ENCODE data around the gene SUPT3H.
A peak's percentile ranks its signal among the peaks of the same experiment; 100 is the strongest.

The SUPT3H gene

DNA sequence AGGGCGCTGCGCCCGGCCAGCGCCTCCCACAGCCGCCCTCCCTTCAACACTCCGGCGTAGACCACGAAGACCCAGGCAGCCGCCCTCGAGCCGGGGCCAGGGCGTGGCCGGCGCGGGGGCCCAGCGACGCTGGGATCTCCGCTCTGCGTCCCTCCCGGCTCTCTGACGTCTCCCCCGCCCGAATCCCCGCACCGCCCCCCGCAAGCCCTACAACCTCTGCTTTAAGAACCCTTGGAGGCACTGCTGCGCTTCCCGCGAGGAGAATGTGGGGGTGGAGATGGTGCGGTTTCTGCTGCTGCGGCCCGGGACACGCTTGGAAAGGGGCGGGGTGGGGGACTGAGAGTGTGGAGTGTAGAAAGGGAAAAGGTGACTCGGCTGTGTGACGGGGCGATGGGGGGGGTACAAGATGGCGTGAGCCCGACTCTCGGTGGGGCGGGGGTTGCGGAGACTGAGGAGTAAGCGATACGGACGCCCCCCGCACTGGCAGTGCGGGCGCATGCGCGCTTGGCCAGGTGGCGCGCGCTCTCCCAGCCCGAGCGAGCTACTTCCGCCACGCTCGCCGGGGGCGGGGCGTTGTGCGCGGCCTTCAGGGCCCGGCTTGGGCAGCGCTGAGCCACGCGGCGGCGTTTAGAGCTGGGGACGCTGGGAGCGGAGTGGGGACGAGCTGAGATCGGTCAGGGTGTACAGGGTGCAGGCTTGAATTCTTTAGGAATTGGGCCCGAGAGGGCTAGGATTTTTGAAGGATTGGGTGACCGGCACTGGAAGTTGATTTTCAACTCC, at the start of gene SUPT3H:
SUPT3H (minus strand) TSS at position 381 of the 780 bp plus-strand sequence.
- peak; percentile 85 for DNase-seq (ENCODE audit: low read depth)

DNA sequence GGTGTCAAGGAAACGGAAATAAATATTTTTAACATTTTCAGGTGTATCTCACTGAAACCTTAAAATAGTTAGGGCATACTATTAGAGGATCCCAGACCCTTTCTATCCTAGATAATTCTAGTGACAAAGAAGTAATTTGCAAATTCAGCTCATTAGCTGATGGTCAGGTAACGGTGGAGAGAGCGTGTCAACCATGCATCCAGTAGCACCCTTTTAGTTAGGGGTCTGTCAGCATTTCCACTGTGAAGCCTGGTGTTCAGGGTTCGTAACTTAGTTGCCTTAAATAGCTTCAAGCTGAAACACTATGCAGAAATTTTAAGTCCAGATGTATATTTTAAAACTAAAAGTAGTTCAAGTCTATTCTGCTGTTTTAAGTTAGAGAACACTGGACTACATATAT, 48.5 kb upstream of the SUPT3H start:
- DNase-seq (ENCODE audit: low read depth) = no peak

DNA sequence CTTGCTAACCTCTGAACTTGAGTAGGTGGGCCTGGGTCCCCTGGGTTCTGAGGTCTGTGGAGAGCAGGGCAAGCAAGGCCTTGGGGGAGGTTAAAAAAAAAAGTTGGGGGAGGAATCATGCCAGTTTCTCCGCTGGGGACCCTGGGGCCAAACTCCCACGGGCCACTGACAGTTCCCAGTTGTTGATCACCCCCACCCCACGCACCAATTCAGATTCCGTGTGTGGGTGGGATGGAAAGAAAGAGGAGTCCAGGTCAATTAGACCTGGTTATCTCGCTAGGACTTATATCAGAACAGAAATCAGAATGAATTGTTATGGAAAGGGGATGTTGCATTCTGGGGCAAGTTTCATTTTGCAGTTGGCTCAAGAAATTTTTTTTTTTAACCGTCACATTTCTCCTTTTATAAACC, 46.7 kb upstream of the SUPT3H start:
- no peak for DNase-seq (ENCODE audit: low read depth)

DNA sequence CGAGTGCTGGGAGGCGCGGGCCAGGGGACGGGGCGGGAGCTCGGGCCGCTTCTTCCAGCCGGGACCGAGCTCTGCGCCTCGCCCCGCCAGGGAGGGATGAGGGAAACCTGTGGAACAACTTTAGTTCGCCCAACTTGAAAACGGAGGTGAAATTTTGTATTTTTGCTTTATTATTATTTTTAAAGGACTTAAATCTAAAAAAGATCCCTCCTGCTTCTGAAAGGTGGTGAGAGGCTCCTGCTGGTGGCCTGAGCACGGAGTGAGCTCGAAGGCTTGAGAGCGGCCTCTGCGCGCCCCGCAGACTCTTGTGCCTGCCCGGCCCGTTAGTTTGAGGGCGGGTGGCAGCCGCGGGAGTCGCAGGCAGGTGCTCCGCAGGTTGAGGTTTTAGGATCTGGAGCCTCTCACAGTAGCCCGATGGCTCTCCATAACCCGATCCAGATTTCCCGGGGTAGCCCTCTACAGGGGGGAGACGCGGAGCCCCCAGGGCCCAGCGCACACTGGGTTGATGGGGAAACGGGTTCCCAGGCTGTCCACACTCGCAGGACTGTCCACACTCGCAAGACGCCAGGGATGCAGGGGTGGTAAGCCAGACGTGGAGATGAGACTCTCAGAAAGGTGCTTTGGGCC, 46.2 kb upstream of the SUPT3H start:
- DNase-seq (ENCODE audit: low read depth) = no peak

DNA sequence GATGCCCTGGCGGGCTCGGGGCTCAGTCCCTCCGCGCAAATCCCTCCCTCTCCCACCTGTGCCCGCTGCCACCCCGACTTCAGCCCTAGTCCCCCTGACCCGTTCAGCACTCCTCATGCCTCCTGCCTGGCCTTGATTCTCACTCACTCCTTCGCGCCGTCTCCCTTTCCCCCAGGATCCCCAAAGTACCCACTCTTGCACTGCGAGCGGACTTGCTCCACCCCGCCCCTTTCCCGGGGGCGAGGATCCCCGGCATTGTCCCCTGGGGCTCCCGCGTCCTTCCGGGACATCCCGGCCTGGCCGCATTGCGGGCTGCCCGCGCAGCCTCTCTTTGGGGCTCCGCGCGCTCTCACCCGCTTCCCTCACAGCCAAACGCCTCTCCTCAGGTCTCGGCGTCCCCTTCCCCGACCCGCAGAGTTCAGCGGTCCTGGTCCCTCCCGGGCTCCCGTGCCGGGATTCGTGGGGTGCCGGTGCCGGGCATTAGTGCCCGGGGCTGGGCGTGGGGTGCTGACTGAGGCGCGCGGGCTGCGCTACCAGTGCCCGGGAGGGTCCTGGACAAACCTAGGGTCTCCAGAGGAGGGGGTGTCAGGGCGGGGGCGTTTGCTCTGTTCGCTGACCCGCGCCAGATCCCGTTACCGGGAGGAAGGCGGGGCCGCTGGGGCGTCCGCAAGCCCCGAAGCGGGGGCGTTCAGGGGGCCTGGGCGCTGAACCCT, 45.5 kb upstream of the SUPT3H start:
- DNase-seq (ENCODE audit: low read depth) = no peak

DNA sequence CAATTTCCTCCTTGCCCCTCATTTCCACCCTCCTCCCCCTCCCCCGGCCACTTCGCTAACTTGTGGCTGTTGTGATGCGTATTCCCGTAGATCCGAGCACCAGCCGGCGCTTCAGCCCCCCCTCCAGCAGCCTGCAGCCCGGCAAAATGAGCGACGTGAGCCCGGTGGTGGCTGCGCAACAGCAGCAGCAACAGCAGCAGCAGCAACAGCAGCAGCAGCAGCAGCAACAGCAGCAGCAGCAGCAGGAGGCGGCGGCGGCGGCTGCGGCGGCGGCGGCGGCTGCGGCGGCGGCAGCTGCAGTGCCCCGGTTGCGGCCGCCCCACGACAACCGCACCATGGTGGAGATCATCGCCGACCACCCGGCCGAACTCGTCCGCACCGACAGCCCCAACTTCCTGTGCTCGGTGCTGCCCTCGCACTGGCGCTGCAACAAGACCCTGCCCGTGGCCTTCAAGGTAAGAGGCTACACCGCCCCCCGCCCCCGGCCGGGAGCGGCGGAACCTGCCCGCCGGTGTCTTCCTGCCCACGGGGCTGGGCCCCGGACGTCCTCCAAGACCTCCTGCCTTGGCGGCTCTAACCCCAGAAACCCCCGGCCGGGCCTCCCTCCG, 44.9 kb upstream of the SUPT3H start:
- DNase-seq (ENCODE audit: low read depth) = no peak

DNA sequence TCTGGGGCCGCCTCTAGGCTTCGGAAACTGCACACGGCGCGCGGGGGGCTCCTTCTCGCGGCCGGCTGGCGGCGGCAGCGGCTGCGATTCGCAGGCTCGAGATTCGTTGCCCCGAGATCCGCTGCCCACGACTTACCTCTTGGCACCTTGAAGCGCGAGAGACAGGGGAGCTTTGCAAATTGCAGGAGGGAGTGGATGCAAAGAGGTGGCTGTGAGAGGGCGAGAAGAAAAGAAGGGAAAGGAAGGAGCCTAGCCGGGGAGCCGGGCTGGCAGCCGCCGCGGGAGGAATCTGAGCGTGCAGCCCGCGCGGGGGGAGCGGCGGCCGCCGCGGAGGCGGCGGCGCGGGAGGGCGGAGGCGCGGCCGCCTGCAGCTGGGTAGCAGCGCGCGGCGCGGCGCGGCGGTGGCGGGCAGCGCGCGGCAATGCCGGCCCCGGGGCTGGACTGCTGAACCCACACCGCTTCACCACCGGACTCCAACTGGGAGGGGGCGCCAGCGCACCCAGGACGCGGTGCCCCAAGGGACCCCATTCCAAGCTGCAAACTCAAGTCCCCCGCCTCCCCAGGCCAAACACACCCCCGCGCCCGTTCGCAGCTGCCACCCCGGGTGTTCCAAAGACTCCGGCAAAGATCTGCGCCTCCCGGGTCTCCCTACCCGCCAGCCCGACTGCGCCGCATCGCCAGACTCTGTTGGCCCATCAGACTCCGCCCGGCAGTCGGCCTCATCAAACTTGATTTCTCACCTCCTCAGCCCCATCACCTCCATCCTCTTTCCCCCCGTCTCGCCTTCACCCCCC, 44.2 kb upstream of the SUPT3H start:
- DNase-seq (ENCODE audit: low read depth) = no peak

DNA sequence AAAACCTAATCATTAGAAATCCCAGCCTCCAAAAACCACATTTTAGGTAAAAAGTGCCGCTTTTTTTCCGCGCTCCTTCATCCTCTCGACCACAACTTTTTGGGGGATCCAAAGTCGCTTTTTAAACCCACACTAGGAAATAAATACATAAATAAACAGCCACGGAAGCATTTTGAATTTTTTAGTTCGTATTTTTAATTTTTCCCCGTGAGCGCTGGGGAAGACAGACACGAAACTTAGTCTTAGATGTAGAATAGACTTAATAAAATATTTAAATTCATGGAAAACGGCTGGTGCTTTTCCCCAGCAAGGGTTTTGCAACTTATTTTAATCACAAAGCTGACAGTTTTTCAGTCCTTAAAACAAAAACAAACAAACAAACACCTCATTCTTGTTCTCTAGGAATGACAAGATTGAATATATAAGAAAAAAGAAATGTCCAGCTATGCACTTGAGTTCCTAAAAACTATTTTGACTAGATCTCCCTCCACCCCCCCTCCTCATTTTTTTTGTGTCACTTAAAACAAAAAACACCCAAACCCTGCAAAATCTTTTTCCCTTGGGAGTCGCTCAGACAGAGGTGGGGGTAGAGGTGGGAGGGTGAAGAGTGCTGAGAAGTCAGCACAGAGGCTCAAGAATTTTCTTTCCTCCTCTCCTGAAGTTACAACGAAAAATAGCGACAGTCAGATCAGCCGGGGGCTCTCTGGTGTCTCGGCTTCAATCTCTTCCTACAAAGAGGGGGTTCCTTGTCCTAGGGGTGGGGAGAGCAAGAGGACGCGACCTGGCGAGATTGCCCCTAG, 43.4 kb upstream of the SUPT3H start:
- no peak for DNase-seq (ENCODE audit: low read depth)

DNA sequence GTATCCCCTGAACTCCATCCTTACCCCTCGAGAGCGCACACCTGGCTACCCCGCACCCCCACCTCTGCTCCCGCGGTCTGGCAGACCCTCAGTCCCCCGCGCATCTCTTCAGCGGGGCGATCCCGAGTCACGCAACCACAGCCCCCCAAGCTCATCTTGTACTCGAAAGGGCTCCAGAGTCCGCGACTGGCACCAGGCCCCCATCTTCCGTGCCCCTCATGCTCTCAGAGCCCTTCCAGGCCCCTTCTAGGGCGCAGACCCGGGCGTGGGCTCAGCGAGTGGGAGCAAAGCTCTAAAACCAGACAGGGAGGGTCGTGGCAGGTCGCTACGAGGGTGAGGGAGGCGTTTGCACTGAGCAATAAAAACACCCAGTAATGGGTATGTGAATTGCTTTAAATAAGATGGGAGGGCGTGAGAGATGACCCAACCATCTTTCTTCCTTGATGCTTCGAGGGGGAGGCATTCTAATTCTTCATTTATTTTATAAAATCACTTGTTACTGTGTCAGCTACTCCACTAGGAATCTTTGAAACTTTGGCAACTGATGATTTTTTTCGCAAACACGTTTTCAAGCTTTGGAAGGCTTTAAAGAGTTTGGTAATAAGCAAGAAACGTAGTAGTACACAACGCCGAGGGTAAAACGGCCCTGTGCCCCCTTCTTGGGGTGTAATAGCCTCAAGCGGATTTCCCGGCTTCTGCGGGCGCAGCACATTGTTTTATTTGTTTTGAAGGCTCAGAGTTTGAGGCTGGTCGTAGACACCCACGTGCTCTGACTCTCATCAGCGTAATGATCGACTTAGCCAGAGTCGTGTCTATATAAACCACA, 42.6 kb upstream of the SUPT3H start:
- DNase-seq (ENCODE audit: low read depth) = no peak

DNA sequence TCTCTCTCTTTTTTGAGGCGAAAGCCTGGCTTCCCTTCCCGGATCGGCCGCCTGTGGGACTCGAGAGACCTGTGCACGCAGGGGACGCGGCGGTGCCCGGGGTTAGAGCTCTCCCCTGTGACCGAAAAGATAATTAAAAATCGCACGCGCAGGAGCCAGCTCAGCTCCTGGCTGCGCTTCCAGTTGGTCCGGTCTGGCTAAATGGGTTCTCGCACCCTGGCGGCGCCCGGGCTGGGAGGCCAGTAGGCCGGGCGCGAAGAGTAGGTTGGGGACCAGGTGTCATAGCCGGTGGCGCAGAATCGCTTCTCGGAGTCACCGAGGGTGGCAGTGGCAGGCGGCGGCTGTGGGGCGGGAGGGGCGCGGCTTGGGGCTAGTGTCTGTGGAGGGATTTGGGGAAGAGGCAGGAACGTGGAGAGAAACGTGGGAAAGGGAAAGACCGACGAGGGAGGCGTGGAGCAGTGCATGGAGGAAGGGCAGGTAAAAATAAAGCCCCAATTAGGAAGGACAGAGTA, 41.9 kb upstream of the SUPT3H start:
- DNase-seq (ENCODE audit: low read depth) = no peak

DNA sequence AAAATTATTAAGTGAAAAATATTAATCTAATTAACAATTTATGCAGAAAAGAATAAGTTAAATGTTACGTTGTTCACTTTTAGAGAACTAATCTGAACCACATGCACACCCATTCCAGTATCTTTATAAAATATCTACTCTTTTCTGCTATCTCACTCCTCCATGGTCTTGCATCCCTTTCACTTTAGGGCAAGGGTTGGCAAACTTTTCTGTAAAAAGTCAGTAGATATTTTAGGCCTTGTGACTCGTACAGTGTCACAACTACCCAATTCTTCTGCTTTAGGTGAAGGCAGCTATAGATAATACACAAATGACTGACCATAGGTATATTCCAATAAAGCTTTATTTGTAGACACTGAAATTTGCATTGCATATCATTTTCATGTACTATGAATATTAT, 39.7 kb upstream of the SUPT3H start:
- DNase-seq (ENCODE audit: low read depth) = no peak

DNA sequence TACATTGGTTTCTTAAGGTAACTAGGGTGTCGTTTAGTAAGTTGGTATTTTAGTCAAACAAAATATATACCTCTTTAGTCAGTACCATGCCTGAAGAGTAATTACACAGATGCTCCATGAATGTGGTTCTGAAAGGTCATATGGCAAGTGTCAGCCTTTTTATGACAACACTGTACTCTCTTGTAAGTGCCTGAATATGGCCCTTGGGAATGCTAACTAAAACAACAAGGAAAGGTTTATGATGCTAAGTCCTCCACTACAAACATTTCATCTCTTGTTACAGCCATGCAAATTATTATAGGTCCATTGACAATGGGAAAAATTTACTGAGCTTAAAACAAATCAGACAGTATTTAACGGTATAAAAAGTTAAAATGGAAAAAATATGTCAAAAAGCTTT, 39.0 kb upstream of the SUPT3H start:
- no peak for DNase-seq (ENCODE audit: low read depth)

DNA sequence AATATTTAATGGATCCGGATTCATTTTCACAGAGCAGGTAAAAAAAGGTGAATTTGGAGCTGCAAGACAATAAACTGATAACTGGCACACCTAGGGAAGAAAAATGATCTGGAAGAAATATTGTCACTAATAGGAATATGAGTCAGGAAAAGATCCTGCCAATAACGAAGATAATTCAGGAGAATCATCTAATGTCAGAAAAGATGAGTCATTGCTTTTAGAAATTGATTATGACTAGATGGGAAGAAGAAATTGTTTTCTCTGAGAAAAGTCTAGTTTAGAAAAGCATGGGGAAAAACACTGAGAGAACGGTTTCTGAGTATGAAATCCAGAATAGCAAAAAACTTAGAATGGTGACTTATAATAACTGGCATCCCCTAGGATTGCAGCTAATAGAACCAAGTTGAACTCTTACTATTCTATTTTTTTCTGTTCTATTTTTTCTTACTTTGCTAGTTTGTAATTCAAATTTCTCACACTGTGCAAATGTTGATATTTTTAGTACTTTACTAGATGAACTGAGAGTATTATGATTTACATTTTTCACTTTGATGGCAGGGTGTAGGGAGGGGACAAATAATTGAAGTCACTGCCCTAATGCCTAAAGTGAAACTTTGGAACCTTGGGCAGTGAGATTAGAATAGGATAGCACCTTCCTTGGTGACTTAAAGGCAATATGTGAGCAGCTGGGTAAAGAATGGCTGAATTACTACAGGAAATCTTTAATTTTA, 38.2 kb upstream of the SUPT3H start:
- DNase-seq (ENCODE audit: low read depth) = no peak

DNA sequence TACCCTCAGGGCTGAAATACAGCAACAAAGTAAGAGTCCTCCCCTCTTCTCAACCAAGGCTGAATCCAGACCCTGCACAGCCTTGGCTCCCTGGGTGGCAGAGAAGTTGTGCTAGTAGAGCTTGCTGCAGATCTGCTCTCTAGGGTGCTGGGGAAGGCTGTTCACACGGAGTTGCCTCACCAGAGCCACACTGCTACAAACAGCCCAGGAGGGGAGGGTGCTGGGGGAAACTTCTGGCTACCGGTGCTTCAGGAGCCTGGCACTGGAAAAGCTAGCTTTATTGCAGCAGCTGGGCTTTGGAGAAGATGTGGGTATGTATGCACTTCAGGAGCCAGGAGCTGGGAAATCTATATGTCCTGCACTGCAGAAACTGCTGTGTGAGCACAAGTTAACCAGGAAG, 37.6 kb upstream of the SUPT3H start:
- no peak for DNase-seq (ENCODE audit: low read depth)

DNA sequence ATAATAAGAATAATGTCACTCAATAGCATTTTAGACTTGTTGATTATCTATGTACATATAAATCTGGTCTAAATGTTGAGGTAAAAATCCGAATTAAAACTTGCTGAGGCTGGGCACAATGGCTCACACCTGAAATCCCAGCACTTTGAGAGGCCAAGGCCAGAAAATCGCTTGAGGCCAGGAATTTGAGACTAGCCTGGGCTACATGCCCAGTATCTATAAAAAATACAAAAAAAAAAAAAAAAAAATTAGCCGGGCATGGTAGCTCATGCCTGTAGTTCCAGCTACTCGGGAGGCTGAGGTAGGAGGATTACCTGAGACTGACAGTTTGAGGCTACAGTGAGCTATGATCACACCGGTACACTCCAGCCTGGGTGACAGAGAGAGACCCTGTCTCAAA, 34.2 kb upstream of the SUPT3H start:
- DNase-seq (ENCODE audit: low read depth) = no peak

DNA sequence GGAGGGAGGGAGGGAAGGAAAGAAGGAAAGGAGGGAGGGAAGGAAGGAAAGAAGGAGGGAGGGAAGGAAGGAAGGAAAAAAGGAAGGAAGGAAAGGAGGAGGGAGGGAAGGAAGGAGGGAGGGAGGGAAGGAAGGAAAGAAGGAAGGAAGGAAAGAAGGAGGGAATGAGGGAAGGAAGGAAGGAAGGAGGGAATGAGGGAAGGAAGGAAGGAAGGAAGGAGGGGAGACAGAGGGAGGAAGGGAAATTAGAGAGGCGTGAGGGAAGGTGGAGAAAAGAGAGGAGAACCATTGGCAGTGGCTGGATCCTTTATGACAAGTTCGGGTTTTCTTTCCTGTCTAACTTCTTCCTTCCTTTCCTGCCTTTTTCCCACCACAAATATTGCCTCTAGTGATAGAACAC, 22.3 kb upstream of the SUPT3H start:
- no peak for DNase-seq (ENCODE audit: low read depth)

DNA sequence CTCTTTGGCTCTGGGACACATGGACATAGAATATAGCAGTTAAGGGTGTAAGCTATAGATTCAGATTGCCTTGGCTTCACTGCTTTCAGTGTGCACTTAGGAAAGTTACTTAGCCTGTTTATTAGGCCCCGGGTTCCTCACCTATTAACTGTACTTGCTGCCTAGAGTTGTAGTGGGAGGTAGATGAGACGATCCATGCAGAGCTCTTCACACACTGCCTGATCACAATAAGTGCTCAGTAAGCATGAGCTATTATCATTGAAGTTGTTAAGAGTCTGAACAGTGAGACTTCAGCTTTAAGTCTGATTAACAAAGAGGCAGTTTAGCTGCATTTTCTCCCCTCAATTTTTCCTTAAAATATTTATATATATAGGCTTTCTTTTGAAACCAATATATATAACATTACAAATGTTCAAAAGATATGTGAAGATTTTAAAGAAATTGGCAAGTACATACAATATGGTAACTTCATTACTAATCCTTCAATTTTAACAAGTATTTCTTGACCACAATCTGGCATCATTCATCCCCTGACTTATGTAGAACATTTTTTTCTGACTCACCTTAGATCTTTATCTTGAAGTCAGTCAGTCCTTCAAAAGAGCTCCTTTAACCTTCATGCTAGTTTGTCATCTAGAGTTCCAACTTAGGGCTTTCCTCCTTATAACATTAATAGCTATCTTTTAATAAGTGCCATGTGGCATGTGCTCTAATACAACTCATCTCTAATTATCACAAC, 20.5 kb upstream of the SUPT3H start:
- no peak for DNase-seq (ENCODE audit: low read depth)

DNA sequence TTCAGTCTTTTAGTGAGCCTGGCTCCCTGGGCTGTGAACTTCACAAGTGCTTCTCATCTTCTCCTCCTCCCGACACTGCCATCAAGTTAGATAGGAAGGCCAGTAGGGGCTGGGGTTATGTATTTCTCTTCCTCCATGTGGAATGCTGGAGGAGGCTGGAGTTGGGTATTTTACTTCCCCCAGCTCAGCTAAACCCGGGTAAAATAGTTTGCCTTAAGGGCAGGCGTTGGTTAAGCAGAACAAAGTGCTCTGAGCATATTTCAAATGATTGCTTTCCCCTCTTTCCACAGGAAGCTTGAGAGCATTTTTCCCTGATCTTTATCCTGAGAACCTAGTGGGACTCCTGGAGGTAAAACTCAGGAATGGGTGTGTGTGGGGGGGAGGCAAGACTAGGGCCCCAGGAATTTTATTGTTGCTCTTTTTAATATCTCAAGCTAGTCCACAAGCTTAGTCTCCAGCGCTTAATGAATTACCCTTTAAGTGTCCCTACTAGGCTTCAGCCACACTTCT, 16.9 kb upstream of the SUPT3H start:
- no peak for DNase-seq (ENCODE audit: low read depth)
